C4-2B (cell line): ENCODE data around the gene ZNF678.
"Not testable (repeated sequence)": the region's sequence is repeated elsewhere in the genome, so short reads cannot be mapped to it uniquely, and the experiment has no call there.

ENCODE experiments used
- H3K27ac ChIP-seq: fragments of 450-650 bp; 2 replicates; pipeline ENCODE4 v1.5.1; 2017
- ZFX ChIP-seq: fragments of 450-650 bp; IDR thresholded peaks from 2 replicates; pipeline ENCODE4 v1.6.1; 2017
- TF ChIP-seq, protein P1 (sequence below): fragments of 450-650 bp; conservative IDR thresholded peaks from 2 replicates; pipeline ENCODE4 v1.5.1; 2017; ENCODE audit warnings: mild to moderate bottlenecking

Gene ZNF678

GRCh38 chr1:227654858-227655752 lies 91.7 kb downstream of the ZNF678 start:
- TF ChIP-seq ZFX, result no peak
- TF ChIP-seq, protein P1, sequence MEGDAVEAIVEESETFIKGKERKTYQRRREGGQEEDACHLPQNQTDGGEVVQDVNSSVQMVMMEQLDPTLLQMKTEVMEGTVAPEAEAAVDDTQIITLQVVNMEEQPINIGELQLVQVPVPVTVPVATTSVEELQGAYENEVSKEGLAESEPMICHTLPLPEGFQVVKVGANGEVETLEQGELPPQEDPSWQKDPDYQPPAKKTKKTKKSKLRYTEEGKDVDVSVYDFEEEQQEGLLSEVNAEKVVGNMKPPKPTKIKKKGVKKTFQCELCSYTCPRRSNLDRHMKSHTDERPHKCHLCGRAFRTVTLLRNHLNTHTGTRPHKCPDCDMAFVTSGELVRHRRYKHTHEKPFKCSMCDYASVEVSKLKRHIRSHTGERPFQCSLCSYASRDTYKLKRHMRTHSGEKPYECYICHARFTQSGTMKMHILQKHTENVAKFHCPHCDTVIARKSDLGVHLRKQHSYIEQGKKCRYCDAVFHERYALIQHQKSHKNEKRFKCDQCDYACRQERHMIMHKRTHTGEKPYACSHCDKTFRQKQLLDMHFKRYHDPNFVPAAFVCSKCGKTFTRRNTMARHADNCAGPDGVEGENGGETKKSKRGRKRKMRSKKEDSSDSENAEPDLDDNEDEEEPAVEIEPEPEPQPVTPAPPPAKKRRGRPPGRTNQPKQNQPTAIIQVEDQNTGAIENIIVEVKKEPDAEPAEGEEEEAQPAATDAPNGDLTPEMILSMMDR, result no peak
- no peak overlapping the region for H3K27ac ChIP-seq

- TF ChIP-seq, protein P1, result no peak; the same call in 1 of the 2 replicates
- TF ChIP-seq ZFX, result no peak
- no peak overlapping the region for H3K27ac ChIP-seq
Measured at GRCh38 chr1:227661495-227661894, 98.1 kb downstream of the ZNF678 start.

DNA sequence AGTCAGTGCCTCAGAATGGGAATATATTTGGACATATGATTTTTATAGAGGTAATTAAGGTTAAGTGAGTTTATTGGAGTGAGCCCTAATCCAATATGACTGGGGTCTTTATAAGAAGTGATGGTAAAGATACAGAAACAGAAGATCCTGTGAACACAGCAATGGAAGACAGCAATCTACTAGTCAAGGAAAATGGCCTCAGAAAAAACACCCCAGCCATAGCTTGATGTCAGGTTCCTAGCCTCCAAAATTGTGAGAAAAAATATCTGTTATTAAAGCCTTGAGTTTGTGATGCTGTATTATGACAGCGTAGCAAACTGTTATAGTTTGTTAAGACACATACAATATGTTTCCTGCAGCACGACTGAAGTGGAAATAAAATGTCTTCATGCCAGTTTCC lies 99.6 kb downstream of the ZNF678 start:
- TF ChIP-seq, protein P1, result no peak
- TF ChIP-seq ZFX, result no peak
- no peak overlapping the region for H3K27ac ChIP-seq

GRCh38 chr1:227666286-227666685 lies 102.9 kb downstream of the ZNF678 start:
- no peak for TF ChIP-seq ZFX
- TF ChIP-seq, protein P1, result no peak
- H3K27ac ChIP-seq, result no peak overlapping the region

GRCh38 chr1:227673441-227673840 lies 110.1 kb downstream of the ZNF678 start:
- no peak overlapping the region for H3K27ac ChIP-seq

DNA sequence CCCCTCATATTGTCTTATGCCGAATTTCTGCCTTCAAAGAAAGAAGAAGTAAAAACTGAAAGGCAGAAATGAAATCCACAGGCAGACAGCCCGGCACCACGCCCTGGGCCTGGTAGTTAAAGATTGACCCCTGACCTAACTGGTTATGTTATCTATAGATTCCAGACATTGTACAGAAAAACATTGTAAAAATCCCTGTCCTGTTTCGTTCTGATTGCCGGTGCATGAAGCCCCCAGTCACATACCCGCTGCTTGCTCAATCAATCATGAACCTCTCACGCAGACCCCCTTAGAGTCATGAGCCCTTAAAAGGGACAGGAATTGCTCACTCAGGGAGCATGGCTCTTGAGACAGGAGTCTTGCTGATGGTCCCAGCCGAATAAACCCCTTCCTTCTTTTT lies 122.5 kb downstream of the ZNF678 start:
- TF ChIP-seq, protein P1, result no peak
- TF ChIP-seq ZFX, result no peak
- H3K27ac ChIP-seq, result no peak overlapping the region

More at GRCh38 chr1:227673441-227673840, 110.1 kb downstream of the ZNF678 start:
- TF ChIP-seq, protein P1, result no peak
- TF ChIP-seq ZFX, result no peak

- TF ChIP-seq, protein P1, result no peak
- TF ChIP-seq ZFX, result no peak
Measured at GRCh38 chr1:227697321-227697864, 134.0 kb downstream of the ZNF678 start.

GRCh38 chr1:227701631-227702030 lies 138.3 kb downstream of the ZNF678 start:
- H3K27ac ChIP-seq, result not testable (repeated sequence)

More at GRCh38 chr1:227697321-227697864, 134.0 kb downstream of the ZNF678 start:
- H3K27ac ChIP-seq, result no peak overlapping the region
